B cell (primary cell): ENCODE data around the gene FAM227B. TPM values are rescaled to one million over a fixed set of nuclear protein-coding genes. Genes with fewer than 3 reads are reported as not detected.

Experiments used
- polyA plus RNA-seq: library from polyadenylated mRNA; depleted of rRNA; stranded (reverse); fragments of >200 nt; gene quantifications from 2 replicates; pipeline ENCODE4 v1.2.3, GENCODE V29; 2012
- total RNA-seq, 2 donors: library from RNA; stranded (reverse); fragments of 120-200 nt in 1 of 2; gene quantifications; 1 replicate in 1 of 2; 2 replicates in 1 of 2; pipeline versions ENCODE4 v1.2.3 to v1.2.4, GENCODE V29; 2013 to 2022

Gene FAM227B
- total and polyA plus RNA-seq, 2 donors (not counting 1 experiment from before 2014, with no cell fraction given): 5.6 to 8.9 TPM

Other genes starting within 250 kb of the FAM227B start
- 0.10 and 0.12 TPM in 2 replicates for gene FGF7, start 197.6 kb downstream of the FAM227B start, total RNA-seq
- gene FGF7, start 197.6 kb downstream of the FAM227B start, polyA plus RNA-seq: not detected in 2 replicates
- gene DTWD1, start 230 bp upstream of the FAM227B start, total RNA-seq: 27.1 and 27.8 TPM in 2 replicates
- gene DTWD1, start 230 bp upstream of the FAM227B start, polyA plus RNA-seq: 6.5 and 7.4 TPM in 2 replicates